ENCODE measurements around the gene ITGA8. TPM values are rescaled to one million over a fixed set of nuclear protein-coding genes. Genes with fewer than 3 reads are reported as not detected.
"Not testable (repeated sequence)": the region's sequence is repeated elsewhere in the genome, so short reads cannot be mapped to it uniquely, and the experiment has no call there.

ITGA8 gene
- total RNA-seq, 1 donor from 2014 or later: 0.37 TPM

GRCh38 chr10:15588151-15588550, 131.6 kb downstream of the ITGA8 start:
- no peak for DNase-seq (ENCODE audit: low read depth, low spot score)
- Mint-ChIP-seq H3K4me3 (no peak overlapping the region), H3K27ac (ENCODE audit: unreplicated experiment) (no peak overlapping the region), H3K9me3 (no peaks in the 10 kb centered on the region), H3K36me3 (ENCODE audit: low read depth) (no peaks in the 10 kb centered on the region), H3K4me1 (no peaks in the 10 kb centered on the region), H3K27me3 (ENCODE audit: low read depth) (no peaks in the 10 kb centered on the region)
- no peak for TF ChIP-seq CTCF (conservative IDR thresholded peaks at IDR 0.05)

- Mint-ChIP-seq H3K27ac (ENCODE audit: unreplicated experiment) (no peak overlapping the region), H3K36me3 (ENCODE audit: low read depth) (no peaks in the 10 kb centered on the region), H3K4me3 (no peak overlapping the region), H3K9me3 (peaks cover 2% of the 10 kb centered on the region), H3K27me3 (ENCODE audit: low read depth) (no peaks in the 10 kb centered on the region), H3K4me1 (no peaks in the 10 kb centered on the region)
- DNase-seq (ENCODE audit: low read depth, low spot score): no peak
- no peak for TF ChIP-seq CTCF (conservative IDR thresholded peaks at IDR 0.05)
These were observed 132.5 kb downstream of the ITGA8 start for GRCh38 chr10:15587271-15587670.

- Mint-ChIP-seq H3K27ac (ENCODE audit: unreplicated experiment) (no peak overlapping the region), H3K27me3 (ENCODE audit: low read depth) (no peaks in the 10 kb centered on the region), H3K9me3 (peaks cover 14% of the 10 kb centered on the region), H3K4me1 (no peaks in the 10 kb centered on the region), H3K36me3 (ENCODE audit: low read depth) (no peaks in the 10 kb centered on the region), H3K4me3 (no peak overlapping the region)
- DNase-seq (ENCODE audit: low read depth, low spot score): peak; percentile 54
- peak; percentile 77 for TF ChIP-seq CTCF (conservative IDR thresholded peaks at IDR 0.05)
These were observed 134.4 kb downstream of the ITGA8 start for GRCh38 chr10:15585303-15585715.

- not testable (repeated sequence) for H3K27me3 Mint-ChIP-seq (ENCODE audit: low read depth); H3K36me3 Mint-ChIP-seq (ENCODE audit: low read depth); H3K4me1 Mint-ChIP-seq; H3K4me3 Mint-ChIP-seq; DNase-seq (ENCODE audit: low read depth, low spot score); H3K27ac Mint-ChIP-seq (ENCODE audit: unreplicated experiment)
- peaks cover 16% of the 10 kb centered on the region for H3K9me3 Mint-ChIP-seq
These were observed 136.8 kb downstream of the ITGA8 start for GRCh38 chr10:15582972-15583371.

- Mint-ChIP-seq H3K4me3 (no peak overlapping the region), H3K27me3 (ENCODE audit: low read depth) (peaks cover 3% of the 10 kb centered on the region), H3K4me1 (no peaks in the 10 kb centered on the region)
These were observed 140.1 kb downstream of the ITGA8 start for GRCh38 chr10:15579605-15580004.

GRCh38 chr10:15572531-15573045, 147.1 kb downstream of the ITGA8 start:
- peaks cover 3% of the 10 kb centered on the region for H3K27me3 Mint-ChIP-seq (ENCODE audit: low read depth)
- no peak overlapping the region for H3K4me3 Mint-ChIP-seq
- H3K4me1 Mint-ChIP-seq: peaks cover 4% of the 10 kb centered on the region
- no peaks in the 10 kb centered on the region for H3K36me3 Mint-ChIP-seq (ENCODE audit: low read depth)
- no peak overlapping the region for H3K27ac Mint-ChIP-seq (ENCODE audit: unreplicated experiment)
- no peaks in the 10 kb centered on the region for H3K9me3 Mint-ChIP-seq
- no peak for TF ChIP-seq CTCF (conservative IDR thresholded peaks at IDR 0.05)
- DNase-seq (ENCODE audit: low read depth, low spot score): no peak

More at GRCh38 chr10:15579605-15580004, 140.1 kb downstream of the ITGA8 start:
- Mint-ChIP-seq H3K36me3 (ENCODE audit: low read depth) (no peaks in the 10 kb centered on the region), H3K9me3 (peaks cover 16% of the 10 kb centered on the region), H3K27ac (ENCODE audit: unreplicated experiment) (no peak overlapping the region)
- no peak for DNase-seq (ENCODE audit: low read depth, low spot score)
- TF ChIP-seq CTCF (conservative IDR thresholded peaks at IDR 0.05): no peak

Data from neural crest cell (in vitro differentiated cells).